HG03342 (cell line): ENCODE results near the gene C11orf16.
"Not testable (repeated sequence)": the region's sequence is repeated elsewhere in the genome, so short reads cannot be mapped to it uniquely, and the experiment has no call there.

Experiments
- ATAC-seq: cut with Tn5 transposase; IDR thresholded peaks from one replicate; pipeline ENCODE4 v1.9.1; 2021; ENCODE audit warnings: mild to moderate bottlenecking, moderate library complexity; ENCODE audit not compliant: unreplicated experiment

Gene C11orf16

GRCh38 chr11:8899119-8899753 is 33.5 kb downstream of the C11orf16 start:
- no peak for ATAC-seq

- not testable (repeated sequence) for ATAC-seq
Observed at GRCh38 chr11:8891185-8891584, 41.6 kb downstream of the C11orf16 start.

DNA sequence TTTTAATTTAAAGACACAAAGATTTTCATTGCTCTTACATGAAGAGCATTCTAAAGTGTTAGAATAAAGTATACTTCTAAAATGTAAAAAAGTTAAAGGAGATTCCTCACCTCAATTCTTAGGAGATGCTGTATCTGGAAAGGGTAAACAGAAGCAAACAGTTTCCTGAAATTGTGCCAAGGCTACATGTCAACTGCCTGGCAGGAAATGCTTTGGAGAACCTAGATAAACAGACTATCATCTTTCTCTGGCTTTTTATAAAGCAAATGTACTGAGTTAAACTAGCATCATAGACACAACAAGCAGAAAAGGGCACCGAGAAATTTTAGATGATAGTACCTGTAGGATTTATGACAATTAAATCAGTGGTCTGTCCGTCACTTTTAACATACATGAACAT is 46.4 kb downstream of the C11orf16 start:
- no peak for ATAC-seq

- ATAC-seq: not testable (repeated sequence)
Observed at GRCh38 chr11:8881585-8881984, 51.2 kb downstream of the C11orf16 start.

DNA sequence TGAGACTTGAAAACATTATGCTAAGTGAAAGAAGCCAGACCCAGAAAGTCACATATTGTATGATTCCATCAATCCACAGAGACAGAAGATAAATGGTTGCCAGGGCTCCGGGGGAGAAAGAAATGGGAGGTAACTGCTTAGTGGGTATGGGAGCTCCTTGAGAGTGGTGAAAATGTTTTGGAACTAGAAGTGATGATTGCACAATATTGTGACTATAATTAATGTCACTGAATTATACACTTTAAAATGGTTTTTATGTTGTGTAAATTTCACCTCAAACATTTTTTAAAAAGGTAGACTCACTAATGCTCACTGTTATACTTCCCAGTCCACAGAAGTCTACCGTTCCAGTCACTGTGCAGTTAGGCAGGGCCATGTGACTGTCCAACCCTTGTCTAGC is 54.0 kb downstream of the C11orf16 start:
- ATAC-seq: no peak

DNA sequence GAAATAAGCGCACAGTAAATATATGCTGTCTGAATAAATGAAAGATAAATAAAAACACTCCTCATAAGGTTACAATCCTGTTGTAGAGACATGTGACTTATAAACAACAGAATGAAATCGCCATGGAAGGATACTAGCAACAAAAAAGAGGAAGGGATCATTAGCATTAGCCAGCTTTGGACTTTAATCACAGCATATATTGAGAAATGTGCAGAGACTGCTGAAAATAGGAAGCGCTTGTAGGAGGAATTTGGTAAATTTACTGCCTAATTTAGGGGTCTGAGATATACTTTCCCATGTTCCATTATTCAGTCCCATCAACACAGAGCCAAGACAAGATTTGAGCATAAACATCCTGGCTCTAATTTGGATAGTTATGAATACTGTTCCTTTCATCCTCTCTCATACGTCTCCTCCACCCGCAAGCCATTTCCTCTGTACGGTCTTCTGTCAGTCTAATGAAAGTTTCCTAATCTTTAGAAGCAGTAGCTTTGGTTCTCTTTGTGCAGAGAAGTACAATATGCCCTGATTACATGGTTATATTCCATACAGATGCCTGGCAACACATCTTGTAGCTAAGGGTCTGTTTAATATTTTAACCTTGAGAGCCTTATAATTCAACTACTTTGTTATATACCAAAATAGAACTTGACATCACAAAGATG is 58.9 kb downstream of the C11orf16 start:
- ATAC-seq: no peak

GRCh38 chr11:8871962-8872361 is 60.8 kb downstream of the C11orf16 start:
- no peak for ATAC-seq

DNA sequence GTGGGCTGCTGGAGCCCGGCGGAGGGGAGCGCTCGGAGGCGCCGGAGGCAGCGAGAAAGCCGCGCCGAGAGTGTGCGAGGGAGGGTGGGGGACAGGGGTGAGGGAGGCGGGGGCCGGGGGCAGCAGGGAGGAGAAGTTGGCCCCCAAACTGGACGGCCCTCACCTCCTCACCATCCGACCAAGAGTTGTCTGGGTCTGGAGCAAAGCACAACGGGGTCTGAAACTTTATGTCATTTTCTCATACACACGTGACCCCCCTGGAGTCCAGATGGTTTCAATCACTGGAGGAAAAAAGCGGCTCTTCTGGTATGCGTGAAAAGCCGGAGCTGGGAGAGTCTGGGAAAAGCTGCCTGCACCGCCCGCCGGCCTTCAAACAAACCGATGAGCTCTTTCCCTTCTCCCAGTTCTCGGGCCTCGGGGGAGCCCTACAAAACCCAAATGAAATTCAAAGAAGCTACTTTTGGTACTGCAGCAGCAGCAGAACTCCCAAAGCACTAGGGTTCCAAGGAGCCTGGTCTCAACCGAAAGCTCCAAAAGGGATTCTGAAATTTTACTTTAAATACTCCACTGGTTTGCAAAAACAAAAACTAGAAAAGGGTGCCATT is 61.5 kb downstream of the C11orf16 start:
- ATAC-seq: no peak

GRCh38 chr11:8870411-8871170 is 62.2 kb downstream of the C11orf16 start:
- ATAC-seq: no peak
